HEK293 (cell line): ENCODE results near the gene NAAA.

Source experiments
- HOXA7 ChIP-seq: sonication (generic); formaldehyde crosslinking; IDR thresholded peaks from 2 replicates; pipeline ENCODE4 v1.8.1; 2022; ENCODE audit warnings: missing genetic modification reagents, borderline replicate concordance
- RBAK ChIP-seq: fragments of 450-650 bp; formaldehyde crosslinking; IDR thresholded peaks from 2 replicates; pipeline ENCODE4 v1.5.1; 2016; ENCODE audit warnings: missing biosample characterization, missing genetic modification characterization
- YY1 ChIP-seq: fragments of 450-650 bp; formaldehyde crosslinking; IDR thresholded peaks from 2 replicates; pipeline ENCODE4 v1.5.1; 2018; ENCODE audit warnings: missing biosample characterization, missing genetic modification characterization
- ZBTB20 ChIP-seq: fragments of 450-650 bp; formaldehyde crosslinking; IDR thresholded peaks from 2 replicates; pipeline ENCODE4 v1.5.1; 2016; ENCODE audit warnings: missing biosample characterization, missing genetic modification characterization
- ZBTB21 ChIP-seq: fragments of 450-650 bp; formaldehyde crosslinking; IDR thresholded peaks from 2 replicates; pipeline ENCODE4 v1.5.1; 2017; ENCODE audit warnings: missing biosample characterization, missing genetic modification characterization
- ZFP3 ChIP-seq: fragments of 450-650 bp; formaldehyde crosslinking; IDR thresholded peaks from 2 replicates; pipeline ENCODE4 v1.5.1; 2016; ENCODE audit warnings: low read depth, missing biosample characterization, missing genetic modification characterization
- ZNF292 ChIP-seq: fragments of 450-650 bp; formaldehyde crosslinking; IDR thresholded peaks from 2 replicates; pipeline ENCODE4 v1.5.1; 2016; ENCODE audit warnings: low read depth, missing biosample characterization, missing genetic modification characterization, borderline replicate concordance
- ZNF747 ChIP-seq: fragments of 450-650 bp; formaldehyde crosslinking; IDR thresholded peaks from 2 replicates; pipeline ENCODE4 v1.5.1; 2016; ENCODE audit warnings: missing biosample characterization, missing genetic modification characterization
- TF ChIP-seq, protein P1 (sequence below): fragments of 450-650 bp; formaldehyde crosslinking; IDR thresholded peaks from 2 replicates; pipeline ENCODE4 v1.5.1; 2016; ENCODE audit warnings: missing biosample characterization, missing genetic modification characterization
- TF ChIP-seq, protein P2 (sequence below): fragments of 450-650 bp; formaldehyde crosslinking; IDR thresholded peaks from 2 replicates; pipeline ENCODE4 v1.5.1; 2016; ENCODE audit warnings: missing biosample characterization, missing genetic modification characterization
- TF ChIP-seq, protein P3 (sequence below): fragments of 450-650 bp; formaldehyde crosslinking; IDR thresholded peaks from 2 replicates; pipeline ENCODE4 v1.5.1; 2016; ENCODE audit warnings: missing biosample characterization, missing genetic modification characterization

DNA sequence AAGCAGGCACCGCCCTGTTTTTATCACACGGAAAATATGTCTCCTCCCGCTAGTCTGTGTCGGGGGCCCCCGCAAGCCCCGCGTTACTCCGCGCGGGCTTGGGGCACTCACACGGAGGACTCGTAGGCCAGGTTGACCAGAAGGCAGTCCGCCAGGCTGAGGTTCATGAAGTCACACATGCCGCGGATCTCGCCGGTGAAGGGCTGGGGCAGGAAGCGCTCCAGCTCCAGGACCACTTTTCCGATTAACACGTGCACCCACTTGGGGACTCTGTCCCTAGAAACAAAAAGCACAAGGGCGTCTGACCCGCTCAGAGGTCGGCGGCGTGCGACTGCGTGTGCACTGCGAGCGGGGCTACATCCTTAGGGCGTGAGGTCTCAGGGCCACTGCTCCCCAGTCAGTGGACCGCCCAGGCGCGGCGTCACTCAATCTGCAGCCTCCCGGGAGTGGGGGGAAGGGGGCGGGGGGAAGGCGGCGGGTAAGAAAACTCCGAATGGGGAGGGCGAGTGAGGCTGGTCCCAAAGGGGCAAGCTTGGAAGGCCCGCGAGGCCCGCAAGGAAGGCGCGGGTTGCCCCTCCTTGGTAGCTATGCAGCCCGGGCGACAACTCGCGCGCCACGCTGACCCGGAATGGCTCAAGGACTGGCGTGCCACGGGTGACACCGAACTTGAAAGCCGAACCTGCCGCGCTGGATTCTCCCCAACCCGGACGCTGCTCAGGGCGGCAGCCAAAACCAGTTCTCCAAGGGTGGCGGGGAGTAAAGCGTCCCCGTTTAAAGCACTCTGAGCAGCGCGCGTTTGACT, 722 bp downstream of the NAAA start:
- TF ChIP-seq, protein P1, sequence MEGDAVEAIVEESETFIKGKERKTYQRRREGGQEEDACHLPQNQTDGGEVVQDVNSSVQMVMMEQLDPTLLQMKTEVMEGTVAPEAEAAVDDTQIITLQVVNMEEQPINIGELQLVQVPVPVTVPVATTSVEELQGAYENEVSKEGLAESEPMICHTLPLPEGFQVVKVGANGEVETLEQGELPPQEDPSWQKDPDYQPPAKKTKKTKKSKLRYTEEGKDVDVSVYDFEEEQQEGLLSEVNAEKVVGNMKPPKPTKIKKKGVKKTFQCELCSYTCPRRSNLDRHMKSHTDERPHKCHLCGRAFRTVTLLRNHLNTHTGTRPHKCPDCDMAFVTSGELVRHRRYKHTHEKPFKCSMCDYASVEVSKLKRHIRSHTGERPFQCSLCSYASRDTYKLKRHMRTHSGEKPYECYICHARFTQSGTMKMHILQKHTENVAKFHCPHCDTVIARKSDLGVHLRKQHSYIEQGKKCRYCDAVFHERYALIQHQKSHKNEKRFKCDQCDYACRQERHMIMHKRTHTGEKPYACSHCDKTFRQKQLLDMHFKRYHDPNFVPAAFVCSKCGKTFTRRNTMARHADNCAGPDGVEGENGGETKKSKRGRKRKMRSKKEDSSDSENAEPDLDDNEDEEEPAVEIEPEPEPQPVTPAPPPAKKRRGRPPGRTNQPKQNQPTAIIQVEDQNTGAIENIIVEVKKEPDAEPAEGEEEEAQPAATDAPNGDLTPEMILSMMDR (tag by site-specific recombination): no peak
- TF ChIP-seq ZBTB20 (tag by site-specific recombination) (peak; percentile 71; the same call in 1 of the 2 replicates), ZNF747 (tag by site-specific recombination) (no peak), ZNF292 (tag by site-specific recombination) (no peak), YY1 (tag by site-specific recombination) (no peak), HOXA7 (CRISPR knock-in tag) (no peak), ZBTB21 (no peak), ZFP3 (no peak), RBAK (tag by site-specific recombination) (no peak)
- TF ChIP-seq, protein P2, sequence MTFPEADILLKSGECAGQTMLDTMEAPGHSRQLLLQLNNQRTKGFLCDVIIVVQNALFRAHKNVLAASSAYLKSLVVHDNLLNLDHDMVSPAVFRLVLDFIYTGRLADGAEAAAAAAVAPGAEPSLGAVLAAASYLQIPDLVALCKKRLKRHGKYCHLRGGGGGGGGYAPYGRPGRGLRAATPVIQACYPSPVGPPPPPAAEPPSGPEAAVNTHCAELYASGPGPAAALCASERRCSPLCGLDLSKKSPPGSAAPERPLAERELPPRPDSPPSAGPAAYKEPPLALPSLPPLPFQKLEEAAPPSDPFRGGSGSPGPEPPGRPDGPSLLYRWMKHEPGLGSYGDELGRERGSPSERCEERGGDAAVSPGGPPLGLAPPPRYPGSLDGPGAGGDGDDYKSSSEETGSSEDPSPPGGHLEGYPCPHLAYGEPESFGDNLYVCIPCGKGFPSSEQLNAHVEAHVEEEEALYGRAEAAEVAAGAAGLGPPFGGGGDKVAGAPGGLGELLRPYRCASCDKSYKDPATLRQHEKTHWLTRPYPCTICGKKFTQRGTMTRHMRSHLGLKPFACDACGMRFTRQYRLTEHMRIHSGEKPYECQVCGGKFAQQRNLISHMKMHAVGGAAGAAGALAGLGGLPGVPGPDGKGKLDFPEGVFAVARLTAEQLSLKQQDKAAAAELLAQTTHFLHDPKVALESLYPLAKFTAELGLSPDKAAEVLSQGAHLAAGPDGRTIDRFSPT (tag by site-specific recombination): peak; percentile 38; the same call in 1 of the 2 replicates
- TF ChIP-seq, protein P3, sequence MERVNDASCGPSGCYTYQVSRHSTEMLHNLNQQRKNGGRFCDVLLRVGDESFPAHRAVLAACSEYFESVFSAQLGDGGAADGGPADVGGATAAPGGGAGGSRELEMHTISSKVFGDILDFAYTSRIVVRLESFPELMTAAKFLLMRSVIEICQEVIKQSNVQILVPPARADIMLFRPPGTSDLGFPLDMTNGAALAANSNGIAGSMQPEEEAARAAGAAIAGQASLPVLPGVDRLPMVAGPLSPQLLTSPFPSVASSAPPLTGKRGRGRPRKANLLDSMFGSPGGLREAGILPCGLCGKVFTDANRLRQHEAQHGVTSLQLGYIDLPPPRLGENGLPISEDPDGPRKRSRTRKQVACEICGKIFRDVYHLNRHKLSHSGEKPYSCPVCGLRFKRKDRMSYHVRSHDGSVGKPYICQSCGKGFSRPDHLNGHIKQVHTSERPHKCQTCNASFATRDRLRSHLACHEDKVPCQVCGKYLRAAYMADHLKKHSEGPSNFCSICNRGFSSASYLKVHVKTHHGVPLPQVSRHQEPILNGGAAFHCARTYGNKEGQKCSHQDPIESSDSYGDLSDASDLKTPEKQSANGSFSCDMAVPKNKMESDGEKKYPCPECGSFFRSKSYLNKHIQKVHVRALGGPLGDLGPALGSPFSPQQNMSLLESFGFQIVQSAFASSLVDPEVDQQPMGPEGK (tag by site-specific recombination): no peak; the same call in 1 of the 2 replicates
